ENCODE measurements around the gene CACNA1C.

Gene CACNA1C

GRCh38 chr12:2640709-2641108, 587.9 kb downstream of the CACNA1C start:
- no peak for DNase-seq

GRCh38 chr12:2641207-2641606, 588.4 kb downstream of the CACNA1C start:
- peak; percentile 15 for DNase-seq

- DNase-seq = no peak
Measured at GRCh38 chr12:2641761-2642160, 589.0 kb downstream of the CACNA1C start.

- DNase-seq = no peak
Measured at GRCh38 chr12:2642176-2642892, 589.5 kb downstream of the CACNA1C start.

GRCh38 chr12:2642896-2643425, 590.2 kb downstream of the CACNA1C start:
- no peak for DNase-seq

GRCh38 chr12:2643576-2644135, 590.9 kb downstream of the CACNA1C start:
- no peak for DNase-seq

- DNase-seq = no peak
Measured at GRCh38 chr12:2644683-2645405, 592.1 kb downstream of the CACNA1C start.

- DNase-seq = no peak
Measured at GRCh38 chr12:2645460-2645859, 592.7 kb downstream of the CACNA1C start.

GRCh38 chr12:2646341-2646740, 593.6 kb downstream of the CACNA1C start:
- DNase-seq = no peak

GRCh38 chr12:2647186-2647585, 594.4 kb downstream of the CACNA1C start:
- DNase-seq = no peak

- no peak for DNase-seq
Measured at GRCh38 chr12:2648406-2648805, 595.6 kb downstream of the CACNA1C start.

GRCh38 chr12:2649201-2650030, 596.6 kb downstream of the CACNA1C start:
- DNase-seq = no peak

- DNase-seq = no peak
Measured at GRCh38 chr12:2650261-2651067, 597.7 kb downstream of the CACNA1C start.

- DNase-seq = no peak
Measured at GRCh38 chr12:2651068-2651965, 598.5 kb downstream of the CACNA1C start.

- no peak for DNase-seq
Measured at GRCh38 chr12:2652011-2652400, 599.2 kb downstream of the CACNA1C start.

- DNase-seq = no peak
Measured at GRCh38 chr12:2652401-2653081, 599.8 kb downstream of the CACNA1C start.

- DNase-seq = no peak
Measured at GRCh38 chr12:2653461-2653965, 600.7 kb downstream of the CACNA1C start.

GRCh38 chr12:2654311-2654710, 601.5 kb downstream of the CACNA1C start:
- DNase-seq = no peak

GRCh38 chr12:2654741-2655140, 602.0 kb downstream of the CACNA1C start:
- no peak for DNase-seq

GRCh38 chr12:2662524-2662923, 609.7 kb downstream of the CACNA1C start:
- DNase-seq = no peak

Measured in RPMI8226 (cell line).